ENCODE results near the gene MRPL21. TPM values are rescaled to one million over a fixed set of nuclear protein-coding genes. Genes with fewer than 3 reads are reported as not detected.

Gene MRPL21
- total and polyA plus RNA-seq, 8 donors = 17.9 to 42.1 (median 25.4) TPM

- no peak overlapping the region for H3K4me3 ChIP-seq
- H3K36me3 ChIP-seq = peaks cover 6 to 44% (median 20%) of the 10 kb centered on the region in 3 donors
- FAIRE-seq (no peak), ATAC-seq (no peak), DNase-seq (peak in 1 of 6 donors; percentile 35)
- intact Hi-C loops (cut with DNase I) = no loop called here
- no peaks in the 10 kb centered on the region for H3K4me1 ChIP-seq
- no peak for TF ChIP-seq CTCF (IDR thresholded peaks at IDR 0.05)
- H3K27ac ChIP-seq = no peak overlapping the region
- 96 to 99% methylated on average over 15 of the region's 15 CpGs for WGBS, 2 donors
- H3K27me3 ChIP-seq = no peaks in the 10 kb centered on the region
- no peaks in the 10 kb centered on the region for H3K9me3 ChIP-seq
Observed at GRCh38 chr11:68935066-68935465, 31.4 kb upstream of the MRPL21 start.

GRCh38 chr11:68934666-68935065 lies 31.0 kb upstream of the MRPL21 start:
- no peak for ATAC-seq
- H3K4me3 ChIP-seq = no peak overlapping the region
- WGBS, 2 donors = 95 to 96% methylated on average over 13 of the region's 13 CpGs
- no peak for FAIRE-seq
- no peak overlapping the region for H3K27ac ChIP-seq
- H3K36me3 ChIP-seq = peaks cover 6 to 48% (median 24%) of the 10 kb centered on the region in 3 donors
- intact Hi-C loops (cut with DNase I) = no loop called here
- no peaks in the 10 kb centered on the region for H3K27me3 ChIP-seq
- no peak for TF ChIP-seq CTCF (IDR thresholded peaks at IDR 0.05)
- H3K4me1 ChIP-seq = no peaks in the 10 kb centered on the region
- peak in 1 of 6 donors; percentile 41 for DNase-seq
- H3K9me3 ChIP-seq = no peaks in the 10 kb centered on the region

- intact Hi-C loops (cut with DNase I) = no loop called here
- no peak overlapping the region for H3K27ac ChIP-seq
- TF ChIP-seq CTCF (IDR thresholded peaks at IDR 0.05) = no peak
- FAIRE-seq (no peak), ATAC-seq (no peak), DNase-seq (peak in 1 of 6 donors; percentile 28)
- 91 to 93% methylated on average over 12 of the region's 12 CpGs for WGBS, 2 donors
- H3K27me3 ChIP-seq = no peaks in the 10 kb centered on the region
- no peaks in the 10 kb centered on the region for H3K9me3 ChIP-seq
- H3K36me3 ChIP-seq = peaks cover 6 to 52% (median 27%) of the 10 kb centered on the region in 3 donors
- H3K4me1 ChIP-seq = no peaks in the 10 kb centered on the region
- H3K4me3 ChIP-seq = no peak overlapping the region
Observed at GRCh38 chr11:68934321-68934645, 30.7 kb upstream of the MRPL21 start.

GRCh38 chr11:68933605-68934320 lies 30.1 kb upstream of the MRPL21 start:
- intact Hi-C loops (cut with DNase I) = no loop called here
- DNase-seq = peak in 1 of 6 donors; percentile 47
- Histone ChIP-seq H3K27ac (no peak overlapping the region), H3K4me1 (no peaks in the 10 kb centered on the region), H3K27me3 (no peaks in the 10 kb centered on the region), H3K36me3 (peaks cover 6 to 57% (median 31%) of the 10 kb centered on the region in 3 donors), H3K4me3 (no peak overlapping the region), H3K9me3 (no peaks in the 10 kb centered on the region)
- FAIRE-seq = no peak
- no peak for ATAC-seq
- 86 to 90% methylated on average over 17 of the region's 17 CpGs for WGBS, 2 donors
- no peak for TF ChIP-seq CTCF (IDR thresholded peaks at IDR 0.05)

- H3K27me3 ChIP-seq = no peaks in the 10 kb centered on the region
- TF ChIP-seq CTCF (IDR thresholded peaks at IDR 0.05) = no peak
- ATAC-seq (no peak), DNase-seq (peak in 1 of 6 donors; percentile 37), FAIRE-seq (no peak)
- no peak overlapping the region for H3K27ac ChIP-seq
- no peaks in the 10 kb centered on the region for H3K4me1 ChIP-seq
- intact Hi-C loops (cut with DNase I) = no loop called here
- no peaks in the 10 kb centered on the region for H3K9me3 ChIP-seq
- no peak overlapping the region for H3K4me3 ChIP-seq
- peaks cover 9 to 62% (median 31%) of the 10 kb centered on the region in 3 donors for H3K36me3 ChIP-seq
- WGBS, 2 donors = 96% methylated on average over 24 of the region's 24 CpGs
Observed at GRCh38 chr11:68932933-68933577, 29.4 kb upstream of the MRPL21 start.
